SU-DHL-6 (cell line): Measurements from ENCODE around the gene CASK.

ENCODE experiments used
- H2AFZ ChIP-seq: fragments of 200-600 bp; sonication (generic); 2 replicates; pipeline ENCODE4 v1.6.1; 2014; ENCODE audit warnings: low read depth, mild to moderate bottlenecking, moderate library complexity, mixed read lengths, antibody characterized with exemption, low read length; ENCODE audit not compliant: severe bottlenecking
- H3F3A ChIP-seq: fragments of 200-600 bp; shearing (Covaris generic); 2 replicates; pipeline ENCODE4 v1.6.0; 2016; ENCODE audit warnings: antibody characterized with exemption, mild to moderate bottlenecking; ENCODE audit not compliant: insufficient read depth
- H3K27ac ChIP-seq: fragments of 200-600 bp; sonication (generic); 2 replicates; pipeline ENCODE4 v1.5.1; 2016; ENCODE audit warnings: low read depth, mild to moderate bottlenecking, low read length, moderate library complexity, mixed read lengths
- H3K27me3 ChIP-seq: fragments of 200-600 bp; sonication (generic), shearing (Covaris generic); 2 replicates; pipeline ENCODE4 v1.6.0; 2014; ENCODE audit warnings: mild to moderate bottlenecking, low read length
- H3K36me3 ChIP-seq: fragments of 200-600 bp; sonication (generic); 2 replicates; pipeline ENCODE4 v1.6.1; 2014; ENCODE audit warnings: mild to moderate bottlenecking, low read length, mixed read lengths
- H3K4me2 ChIP-seq: fragments of 300-600, 200-600 bp; shearing (Covaris generic), sonication (generic); 2 replicates; pipeline ENCODE4 v1.6.0; 2014; ENCODE audit warnings: low read length, low read depth, mild to moderate bottlenecking; ENCODE audit not compliant: poor library complexity, severe bottlenecking
- H3K4me3 ChIP-seq: fragments of 200-600 bp; sonication (generic); 2 replicates; pipeline ENCODE4 v1.5.1; 2014; ENCODE audit warnings: antibody characterized with exemption, low read length, mild to moderate bottlenecking, mixed read lengths; ENCODE audit not compliant: insufficient read depth, poor library complexity, severe bottlenecking
- H3K79me2 ChIP-seq: fragments of 200-600 bp; sonication (generic); 2 replicates; pipeline ENCODE4 v1.6.1; 2014; ENCODE audit warnings: mild to moderate bottlenecking, low read length, moderate library complexity; ENCODE audit not compliant: insufficient read depth
- H3K9ac ChIP-seq: fragments of 200-600 bp; sonication (generic); 2 replicates; pipeline ENCODE4 v1.7.0; 2014; ENCODE audit warnings: mild to moderate bottlenecking, low read length
- H3K9me2 ChIP-seq: fragments of 200-600 bp; sonication (generic); replicated peaks from 2 replicates; pipeline ENCODE4 v1.6.1; 2014; ENCODE audit warnings: low read length; ENCODE audit not compliant: insufficient read depth
- H3K9me3 ChIP-seq: fragments of 200-600 bp; sonication (generic); 2 replicates; pipeline ENCODE4 v1.6.1; 2014; ENCODE audit warnings: low read length, mixed read lengths; ENCODE audit not compliant: insufficient read depth
- H4K20me1 ChIP-seq: fragments of 200-600 bp; sonication (generic); 2 replicates; pipeline ENCODE4 v1.6.1; 2014; ENCODE audit warnings: low read depth, mild to moderate bottlenecking, antibody characterized with exemption, low read length, moderate library complexity, mixed read lengths
- CTCF ChIP-seq: fragments of 200-600 bp; sonication (generic); IDR thresholded peaks from one replicate; pipeline ENCODE4 v1.5.1; 2017; ENCODE audit warnings: antibody characterized with exemption, mild to moderate bottlenecking, low read length, moderate library complexity; ENCODE audit not compliant: insufficient read depth, poor library complexity, severe bottlenecking
- EZH2phosphoT487 ChIP-seq: fragments of 200-600 bp; sonication (generic), shearing (Covaris generic); conservative IDR thresholded peaks from 2 replicates; pipeline ENCODE4 v1.6.1; 2018; ENCODE audit warnings: mild to moderate bottlenecking, antibody characterized with exemption, low read length, moderate library complexity, mixed read lengths

Gene CASK

DNA sequence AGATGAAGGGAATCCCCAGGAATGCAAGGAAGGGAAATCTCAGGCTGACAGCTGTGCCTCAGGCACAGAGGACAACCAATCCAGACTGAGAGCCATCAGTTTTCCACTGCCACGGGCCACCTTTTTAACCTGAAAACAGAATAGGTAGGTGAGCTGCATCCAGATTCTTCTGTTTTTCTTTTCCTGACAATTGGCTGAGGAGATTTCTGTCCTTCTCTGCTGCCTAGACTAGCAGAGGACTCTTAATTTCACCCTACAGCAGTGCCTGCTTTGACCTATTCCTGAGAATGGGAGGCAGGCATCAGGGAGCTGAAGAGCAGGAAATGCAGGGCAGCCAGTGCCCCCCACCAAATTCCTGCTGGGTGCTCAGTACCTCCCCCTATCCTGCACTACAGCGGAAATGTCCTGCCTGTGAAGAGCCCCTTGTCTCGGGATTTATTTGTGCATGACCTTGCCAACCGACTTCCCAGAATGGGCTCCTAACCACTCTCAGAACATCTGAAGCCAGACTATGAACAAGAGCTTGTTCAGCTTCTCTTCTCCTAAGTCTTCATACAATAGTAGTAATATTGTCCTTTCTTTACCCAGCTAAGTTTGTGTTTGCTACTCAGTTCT, 65.1 kb downstream of the CASK start:
- Histone ChIP-seq H3K9me2 (no peaks in the 10 kb centered on the region), H3K9ac (no peak overlapping the region), H3K27ac (no peak overlapping the region)

DNA sequence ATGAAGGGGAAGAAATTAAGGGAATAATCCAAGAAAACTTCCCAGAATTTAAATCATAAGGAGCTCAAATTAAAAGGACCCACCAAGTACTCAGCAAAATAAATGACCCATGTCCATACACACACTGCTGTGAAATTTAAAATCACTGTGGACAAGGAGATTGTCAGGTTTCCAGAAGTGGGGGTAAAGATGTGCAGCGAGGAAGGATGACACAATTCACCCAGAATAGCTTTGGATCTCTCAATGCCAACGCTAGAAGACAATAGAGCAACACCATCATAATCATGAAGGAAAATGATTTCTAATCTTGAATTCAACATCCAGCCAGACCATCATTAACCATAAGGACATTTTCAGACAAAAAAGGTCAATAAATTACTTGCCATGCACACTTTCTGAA, 65.7 kb downstream of the CASK start:
- Histone ChIP-seq H2AFZ (no peak overlapping the region), H3K79me2 (peaks cover 48% of the 10 kb centered on the region), H3K4me2 (no peak overlapping the region), H3K4me3 (no peak overlapping the region), H3K9me3 (no peaks in the 10 kb centered on the region), H3K36me3 (no peaks in the 10 kb centered on the region), H3K9me2 (no peaks in the 10 kb centered on the region), H3K9ac (no peak overlapping the region), H3F3A (no peaks in the 10 kb centered on the region), H4K20me1 (no peaks in the 10 kb centered on the region), H3K27me3 (no peaks in the 10 kb centered on the region), H3K27ac (no peak overlapping the region)
- TF ChIP-seq EZH2phosphoT487 = no peak
- no peak for TF ChIP-seq CTCF

More for the DNA sequence above, 65.1 kb downstream of the CASK start:
- no peaks in the 10 kb centered on the region for H3K27me3 ChIP-seq
- H4K20me1 ChIP-seq = no peaks in the 10 kb centered on the region
- H3F3A ChIP-seq = no peaks in the 10 kb centered on the region
- no peak overlapping the region for H2AFZ ChIP-seq
- H3K36me3 ChIP-seq = no peaks in the 10 kb centered on the region
- H3K79me2 ChIP-seq = peaks cover 52% of the 10 kb centered on the region
- H3K4me2 ChIP-seq = no peak overlapping the region
- TF ChIP-seq CTCF (no peak), EZH2phosphoT487 (no peak)
- H3K9me3 ChIP-seq = no peaks in the 10 kb centered on the region
- no peak overlapping the region for H3K4me3 ChIP-seq

DNA sequence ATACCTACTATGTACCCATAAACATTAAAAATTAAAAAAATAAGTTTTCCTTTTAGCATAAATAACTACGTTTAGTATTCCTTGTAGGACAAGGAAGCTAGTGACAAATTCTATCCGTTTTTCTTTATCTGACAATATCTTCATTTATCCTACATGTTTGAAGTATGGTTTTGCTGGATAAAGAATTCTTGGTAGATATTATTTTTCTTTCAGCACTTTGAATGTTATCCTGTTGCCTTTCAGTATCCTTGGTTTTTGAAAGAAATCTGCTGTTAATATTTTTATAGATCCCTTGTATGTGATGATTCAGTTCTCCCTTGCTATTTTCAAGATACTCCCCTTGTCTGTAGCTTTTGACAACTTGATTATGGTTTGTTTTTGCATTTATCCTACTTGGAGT, 76.6 kb downstream of the CASK start:
- H3K36me3 ChIP-seq = peaks cover 26% of the 10 kb centered on the region; the same call in 1 of the 2 replicates
- H4K20me1 ChIP-seq = no peaks in the 10 kb centered on the region
- H3K27ac ChIP-seq = no peak overlapping the region
- TF ChIP-seq CTCF (no peak), EZH2phosphoT487 (no peak)
- H2AFZ ChIP-seq = no peak overlapping the region
- H3K4me3 ChIP-seq = no peak overlapping the region
- no peaks in the 10 kb centered on the region for H3K27me3 ChIP-seq
- H3K4me2 ChIP-seq = no peak overlapping the region
- no peaks in the 10 kb centered on the region for H3K9me2 ChIP-seq
- no peaks in the 10 kb centered on the region for H3K79me2 ChIP-seq
- H3K9me3 ChIP-seq = no peaks in the 10 kb centered on the region
- H3K9ac ChIP-seq = no peak overlapping the region
- H3F3A ChIP-seq = no peaks in the 10 kb centered on the region
